A673 (cell line): ENCODE results near the gene ME2.

Experiments
- CTCF ChIP-seq: fragments of 300-800, 200-600 bp; sonication (generic); conservative IDR thresholded peaks from 2 replicates; pipeline ENCODE4 v1.5.1; 2017; ENCODE audit warnings: low read depth, mild to moderate bottlenecking, antibody characterized with exemption, low read length, moderate library complexity, mixed read lengths
- EZH2 ChIP-seq: fragments of 200-600 bp; sonication (generic); IDR thresholded peaks from 2 replicates; pipeline ENCODE4 v1.6.1; 2017; ENCODE audit warnings: borderline replicate concordance, low read depth, mild to moderate bottlenecking, mixed read lengths, antibody characterized with exemption, low read length; ENCODE audit not compliant: poor library complexity, severe bottlenecking

- no peak for TF ChIP-seq CTCF
- TF ChIP-seq EZH2: no peak
Measured at GRCh38 chr18:50977037-50977760, 98.3 kb downstream of the ME2 start.
